Inferior parietal cortex (tissue), 1 donor: Measurements from ENCODE around the gene FAM228B.

Experiments used
- DNase-seq: peaks from one replicate; pipeline ENCODE4 v3.0.0-alpha.2; 2016; ENCODE audit errors: extremely low spot score

The FAM228B gene

DNA sequence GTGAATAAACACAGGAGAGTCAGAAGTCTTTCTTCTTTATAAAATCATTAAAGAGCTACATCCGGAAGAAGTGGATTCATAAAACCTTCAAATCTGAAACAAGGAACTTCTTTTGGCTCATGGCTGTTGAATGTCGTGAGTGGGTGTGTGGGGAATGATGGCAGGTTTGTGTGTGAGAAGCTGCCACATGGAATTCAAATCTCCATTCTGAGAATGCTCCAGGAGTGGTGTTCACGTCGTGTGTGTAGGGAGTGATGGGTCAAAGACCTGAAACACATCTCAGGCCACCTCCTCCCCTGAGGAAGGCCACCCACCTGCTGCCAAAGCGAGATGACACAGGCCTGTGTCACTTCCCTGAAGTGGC lies 80.5 kb downstream of the FAM228B start:
- DNase-seq = no peak

DNA sequence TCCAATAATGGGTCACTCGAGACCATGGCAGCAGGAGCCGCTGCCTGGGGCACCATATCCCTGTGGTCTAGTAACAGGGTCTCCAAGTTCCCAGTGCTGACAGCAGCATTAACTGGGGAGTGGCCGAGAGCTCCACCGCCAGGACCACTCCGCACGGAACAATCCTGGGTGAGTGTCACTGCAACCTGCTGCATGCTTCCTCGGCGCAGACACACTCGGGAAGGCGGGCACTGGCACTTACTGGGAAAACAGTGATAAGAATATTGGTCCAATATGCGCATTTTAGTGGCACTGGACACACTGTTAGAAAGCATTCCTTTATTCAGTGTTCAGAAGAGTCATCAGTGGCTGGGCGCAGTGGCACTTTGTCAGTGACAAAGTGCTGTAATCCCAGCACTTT lies 81.2 kb downstream of the FAM228B start:
- DNase-seq = no peak

DNA sequence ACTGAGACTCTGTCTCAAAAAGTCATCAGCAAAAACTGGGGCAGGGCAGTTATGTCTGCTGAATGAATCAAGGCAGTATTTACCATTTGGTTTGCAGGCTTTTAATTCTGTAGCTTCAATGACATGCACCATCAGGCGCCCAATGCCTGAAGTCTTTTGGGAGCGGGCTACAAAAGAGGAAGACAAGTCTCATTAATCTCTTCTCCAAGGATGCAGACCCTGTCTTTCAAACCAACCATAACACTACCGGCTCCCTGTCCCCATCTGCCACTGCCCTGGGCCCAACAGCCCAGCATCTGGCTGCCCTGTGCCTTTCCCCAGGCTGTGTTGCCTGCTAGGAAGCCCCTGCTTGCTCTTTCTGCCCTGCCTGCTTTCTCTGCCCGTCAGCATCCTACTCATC lies 81.9 kb downstream of the FAM228B start:
- DNase-seq = no peak

DNA sequence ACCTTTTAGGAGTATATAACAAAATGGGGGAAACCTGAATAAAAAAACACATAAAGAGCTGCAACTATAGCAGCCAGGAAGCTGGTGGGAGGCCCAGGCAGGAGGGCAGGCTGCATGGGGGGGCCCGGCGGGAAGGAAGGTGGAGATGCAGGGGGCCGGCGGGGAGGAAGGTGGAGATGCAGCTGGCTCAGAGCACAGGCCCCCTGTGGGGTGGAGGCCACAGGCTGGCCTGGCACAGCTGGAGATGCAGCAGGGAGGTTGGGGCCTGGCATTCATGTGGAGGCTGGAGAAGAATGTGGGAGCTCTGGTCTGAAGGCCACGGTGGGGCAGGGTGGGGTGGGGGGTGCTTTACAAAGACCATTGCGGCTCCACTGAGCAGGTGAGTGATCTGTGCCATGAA lies 83.0 kb downstream of the FAM228B start:
- DNase-seq = no peak

DNA sequence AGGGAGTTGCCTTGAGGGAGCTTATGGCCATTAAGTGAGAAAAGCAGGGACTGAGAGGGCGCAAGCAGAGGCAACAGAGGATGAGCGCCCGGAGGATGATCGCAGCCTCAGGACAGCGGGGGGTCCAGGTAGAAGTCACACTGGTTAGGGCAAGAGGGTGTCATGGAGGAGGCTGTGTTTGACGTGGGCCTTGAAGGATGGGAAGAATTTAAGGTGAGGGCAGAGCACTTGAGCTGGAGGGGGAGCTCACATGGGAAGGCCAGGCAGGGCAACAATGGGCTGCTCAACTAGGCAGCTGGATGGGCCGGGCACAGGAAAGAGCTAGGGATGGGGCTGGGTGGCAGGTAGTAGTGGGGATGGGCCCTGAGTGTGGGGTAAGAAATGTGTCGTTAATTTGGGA lies 83.4 kb downstream of the FAM228B start:
- DNase-seq = no peak

DNA sequence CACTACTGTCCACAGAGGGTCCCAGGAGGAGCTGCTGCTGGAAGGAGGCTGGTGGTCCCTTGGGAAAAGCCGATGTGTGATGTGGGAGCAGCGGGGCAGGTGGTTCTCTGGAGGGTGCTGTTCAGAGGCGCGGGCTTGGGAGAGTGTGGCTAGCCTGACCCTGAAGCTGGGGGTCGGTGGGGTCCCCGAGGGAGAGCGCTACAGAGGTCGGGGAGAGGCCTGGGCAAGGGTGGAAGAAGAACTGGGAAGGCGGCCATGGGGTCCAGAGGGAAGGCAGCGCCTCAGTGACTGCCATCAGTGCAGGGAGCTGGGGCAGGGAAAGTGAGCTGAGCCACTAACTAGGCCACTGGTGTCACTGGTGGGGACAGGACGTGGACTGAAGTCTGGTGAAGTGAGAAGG lies 84.1 kb downstream of the FAM228B start:
- no peak for DNase-seq

DNA sequence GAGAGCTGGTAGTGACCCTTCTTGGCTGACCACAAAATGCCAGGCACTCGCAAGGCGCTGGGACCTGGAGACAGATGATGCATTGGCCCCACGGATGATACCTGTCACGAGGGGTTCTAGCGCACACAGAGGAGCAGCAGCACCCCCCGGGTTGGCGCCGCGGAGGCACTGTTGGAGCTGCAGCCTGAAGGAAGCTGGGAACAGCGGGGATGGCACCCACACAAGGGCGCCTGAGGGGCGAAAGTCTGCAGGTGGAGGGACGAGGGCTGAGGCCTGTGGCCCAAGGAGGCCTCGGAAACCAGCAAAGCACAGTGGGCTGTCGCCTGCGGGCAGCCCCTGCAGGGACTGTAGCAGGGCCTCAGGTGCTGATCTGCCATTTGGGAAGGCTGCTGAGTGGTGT lies 85.2 kb downstream of the FAM228B start:
- no peak for DNase-seq

DNA sequence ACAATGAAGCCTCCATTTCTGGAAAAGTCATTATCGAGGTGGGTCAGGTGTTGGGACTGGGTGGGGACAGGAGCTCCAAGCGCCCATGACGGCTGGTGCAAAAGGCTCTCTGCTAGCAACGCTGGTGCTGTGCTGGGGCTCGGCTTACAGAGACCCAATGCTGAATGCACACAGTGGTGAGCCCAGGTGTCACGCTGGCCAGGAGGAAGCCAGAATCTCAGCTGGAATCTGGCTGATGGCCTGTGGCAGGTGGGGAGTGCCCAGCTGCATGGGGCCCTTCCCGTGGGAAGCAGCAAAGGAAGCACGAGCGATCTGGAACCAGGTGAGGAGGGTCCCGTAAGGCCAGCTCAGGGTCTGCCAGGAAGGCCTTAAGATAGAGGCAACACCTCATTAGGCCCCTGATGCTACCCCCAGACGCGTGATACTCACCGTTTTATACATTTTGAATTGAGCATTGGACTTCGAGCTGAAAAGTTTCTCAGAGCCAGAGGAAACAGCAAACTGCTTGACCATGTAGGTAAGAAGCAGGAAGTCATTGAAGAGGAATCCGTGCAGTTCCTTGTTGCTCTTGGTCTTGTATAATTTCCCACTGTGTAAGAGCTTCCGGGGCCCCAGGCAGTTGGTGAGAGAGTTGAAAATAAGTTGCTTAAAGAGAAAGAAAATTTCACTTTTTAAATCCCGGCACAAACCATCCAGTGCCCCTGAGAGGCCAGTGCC lies 86.3 kb downstream of the FAM228B start:
- DNase-seq = no peak

DNA sequence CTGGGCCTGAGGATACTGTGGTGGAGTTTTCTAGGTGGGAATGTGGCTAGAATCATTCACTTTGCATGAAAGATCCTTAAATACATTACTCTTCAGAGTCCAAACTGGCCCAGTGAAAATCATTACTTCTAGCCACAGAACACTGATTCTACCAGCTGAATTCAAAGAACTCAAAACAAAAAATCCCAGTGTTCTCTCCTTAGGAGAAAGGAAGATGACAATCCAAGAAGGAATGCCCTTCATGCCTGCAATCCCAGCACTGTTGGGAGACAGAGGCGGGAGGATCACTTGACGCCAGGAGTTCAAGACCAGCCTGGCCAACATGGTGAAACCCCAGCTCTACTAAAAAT lies 86.8 kb downstream of the FAM228B start:
- DNase-seq = no peak

DNA sequence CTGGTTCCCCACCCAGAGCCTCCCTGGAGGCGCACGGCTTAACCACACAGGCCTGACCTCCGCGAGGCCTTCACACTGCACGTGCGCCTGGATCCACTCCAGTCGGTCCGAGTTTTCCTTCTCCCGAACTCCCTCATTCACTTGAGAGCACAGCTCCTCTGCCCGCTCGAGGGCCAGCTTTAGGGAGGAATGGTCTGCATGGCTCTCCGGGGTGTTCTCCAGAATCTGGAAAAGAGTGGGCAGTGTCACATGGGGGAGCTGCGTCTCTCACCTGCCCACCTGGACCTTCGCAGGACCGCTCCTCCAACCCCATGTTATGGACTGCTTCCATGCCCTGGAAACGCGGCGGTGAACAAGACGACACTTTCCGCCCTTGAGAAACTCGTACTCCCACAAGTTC lies 87.5 kb downstream of the FAM228B start:
- no peak for DNase-seq

DNA sequence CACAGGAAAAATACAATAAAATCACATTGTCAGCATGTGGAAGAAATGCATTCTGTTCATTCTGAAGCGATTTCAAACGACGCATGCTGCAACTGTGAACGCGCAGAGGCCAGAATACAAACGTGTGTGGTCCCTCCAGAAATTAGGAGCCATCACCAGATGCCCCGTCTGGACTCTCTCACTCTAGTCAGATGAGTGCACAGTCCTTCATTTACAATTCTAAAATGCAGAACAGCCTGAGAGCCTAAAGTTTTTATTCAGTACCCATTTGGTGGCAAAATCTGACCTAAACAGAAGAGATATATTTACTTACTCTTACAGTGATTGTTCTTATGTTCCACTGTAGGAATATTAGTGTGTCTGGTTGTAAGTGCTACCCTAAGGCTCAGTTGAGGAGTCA lies 88.1 kb downstream of the FAM228B start:
- DNase-seq = no peak

DNA sequence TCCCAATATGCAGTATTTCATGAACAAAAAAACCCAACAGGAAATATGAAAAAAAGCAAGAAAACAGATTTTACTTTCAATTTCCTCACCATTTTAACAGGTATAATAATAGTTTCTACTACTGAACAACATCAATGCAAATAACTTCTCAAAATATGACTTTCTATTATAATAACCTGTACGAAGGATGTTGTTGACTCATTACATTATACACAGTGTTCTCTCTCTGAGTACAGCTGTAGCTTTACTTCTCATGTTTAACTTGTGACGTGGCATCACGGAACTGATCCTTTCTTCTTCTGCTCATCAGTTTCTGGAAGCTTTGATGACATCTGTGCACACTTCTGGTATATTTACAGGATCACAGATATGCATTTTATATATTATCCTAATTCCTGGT lies 91.6 kb downstream of the FAM228B start:
- DNase-seq = no peak
